H1 (cell line): ENCODE data around the gene YBX3. TPM values are rescaled to one million over a fixed set of nuclear protein-coding genes. Genes with fewer than 3 reads are reported as not detected.

Experiments used
- KDM1A ChIP-seq: fragments of 200-600, 300-600 bp; sonication (generic); IDR thresholded peaks from 2 replicates; pipeline ENCODE4 v1.7.1; 2016; ENCODE audit warnings: mild to moderate bottlenecking, low read length, borderline replicate concordance
- POLR2AphosphoS5 ChIP-seq: IDR thresholded peaks from 2 replicates; pipeline ENCODE4 v1.6.1; 2011; ENCODE audit warnings: low read depth, low read length
- SP1 ChIP-seq: IDR thresholded peaks from 2 replicates; pipeline ENCODE4 v1.6.1; 2011; ENCODE audit warnings: low read depth, low read length
- SUZ12 ChIP-seq: fragments of 200-600 bp; sonication (generic); IDR thresholded peaks from 2 replicates; pipeline ENCODE4 v1.6.1; 2012; ENCODE audit warnings: mild to moderate bottlenecking, inconsistent platforms, low read length, moderate library complexity, mixed read lengths
- TEAD4 ChIP-seq: IDR thresholded peaks from 2 replicates; pipeline ENCODE4 v1.6.1; 2012; ENCODE audit warnings: low read depth, low read length, inconsistent platforms, mixed read lengths
- polyA plus RNA-seq, 7 experiments: library from polyadenylated mRNA; depleted of rRNA in 3 of 7; stranded (reverse) in 5 of 7; unstranded in 2 of 7; fragments of >200 nt in 5 of 7; fragments of 200-250 nt in 2 of 7; gene quantifications; 1 replicate in 5 of 7; 2 replicates in 1 of 7; 4 replicates in 1 of 7; pipeline versions ENCODE4 v1.2.1 to v1.2.3, GENCODE V29; 2011 to 2013; ENCODE audit warnings: missing spikeins in 2 of 7, mixed read lengths in 2 of 7
- total RNA-seq: library from RNA; stranded (reverse); fragmentation: NEBNext Ultra II Directional; extraction: Animal tissue kit (Norgen Biotek cat#: 25700); gene quantifications from 2 replicates; pipeline ENCODE4 v1.2.1, GENCODE V29; 2021
- TF ChIP-seq, protein P1 (sequence below): IDR thresholded peaks from 2 replicates; pipeline ENCODE4 v1.6.1; 2011; ENCODE audit warnings: low read length, improper control_type of control experiment

YBX3 gene
- total and polyA plus RNA-seq, 2 of the 8 experiments (the other 6 are each of a cell fraction or from before 2014, with no cell fraction given), result 83.1 to 480 TPM

DNA sequence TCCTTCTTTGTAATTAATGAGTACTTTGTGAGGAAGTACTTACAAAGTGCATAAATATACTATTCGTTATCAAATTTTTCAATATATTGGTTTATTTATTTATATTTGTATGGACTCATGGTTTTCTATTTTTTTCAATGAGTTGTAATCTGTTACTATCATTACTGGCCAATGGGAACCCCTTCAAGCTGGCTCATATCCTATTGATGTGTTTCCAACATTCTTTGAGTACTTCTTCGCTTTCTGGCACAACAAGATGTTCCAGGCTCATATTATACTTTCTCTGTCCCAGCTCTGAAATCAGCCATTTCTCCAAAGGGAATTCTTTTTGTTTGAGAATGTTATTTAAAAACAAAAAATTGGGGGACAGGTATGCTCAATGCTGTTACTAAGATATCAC is 17.5 kb downstream of the YBX3 start (continued):
- TF ChIP-seq TEAD4 (no peak), KDM1A (no peak), POLR2AphosphoS5 (no peak), SP1 (no peak), SUZ12 (no peak)
- TF ChIP-seq, protein P1, sequence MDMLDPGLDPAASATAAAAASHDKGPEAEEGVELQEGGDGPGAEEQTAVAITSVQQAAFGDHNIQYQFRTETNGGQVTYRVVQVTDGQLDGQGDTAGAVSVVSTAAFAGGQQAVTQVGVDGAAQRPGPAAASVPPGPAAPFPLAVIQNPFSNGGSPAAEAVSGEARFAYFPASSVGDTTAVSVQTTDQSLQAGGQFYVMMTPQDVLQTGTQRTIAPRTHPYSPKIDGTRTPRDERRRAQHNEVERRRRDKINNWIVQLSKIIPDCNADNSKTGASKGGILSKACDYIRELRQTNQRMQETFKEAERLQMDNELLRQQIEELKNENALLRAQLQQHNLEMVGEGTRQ, result no peak
